ENCODE results near the gene ABITRAM.
"Not testable (repeated sequence)": the region's sequence is repeated elsewhere in the genome, so short reads cannot be mapped to it uniquely, and the experiment has no call there.

The ABITRAM gene, protein sequence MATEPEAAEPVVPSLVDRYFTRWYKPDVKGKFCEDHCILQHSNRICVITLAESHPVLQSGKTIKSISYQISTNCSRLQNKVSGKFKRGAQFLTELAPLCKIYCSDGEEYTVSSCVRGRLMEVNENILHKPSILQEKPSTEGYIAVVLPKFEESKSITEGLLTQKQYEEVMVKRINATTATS

DNA sequence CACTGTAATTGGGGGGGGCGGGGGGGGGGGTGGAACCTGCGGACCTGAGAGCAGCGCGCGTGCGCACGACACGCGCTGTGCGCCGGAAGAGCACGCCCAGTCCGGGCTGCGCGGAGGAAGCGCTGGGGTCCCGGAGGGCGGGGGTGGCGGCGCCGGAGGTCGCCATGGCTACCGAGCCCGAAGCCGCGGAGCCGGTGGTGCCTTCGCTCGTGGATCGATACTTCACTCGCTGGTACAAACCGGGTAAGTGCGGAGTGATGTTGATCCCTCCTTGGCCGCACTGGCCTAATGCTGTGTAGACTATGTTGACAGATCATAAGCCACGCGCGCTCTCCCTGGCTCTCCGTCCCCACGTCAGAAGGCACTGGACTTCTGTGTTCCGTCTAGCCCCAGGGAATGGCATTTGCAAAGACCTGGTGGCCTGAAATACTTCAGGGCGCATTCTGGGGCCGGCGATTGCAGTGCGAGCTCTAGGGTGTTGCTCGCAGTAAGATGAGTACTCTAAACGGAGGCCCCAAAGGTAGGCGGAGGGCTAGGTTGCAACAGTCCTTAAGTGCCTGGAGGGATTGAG is at the start of gene ABITRAM:
Gene ABITRAM (plus strand): TSS at position 78 of the 571 bp plus-strand sequence. CDS start 87 bp downstream, at position 165.
- in situ Hi-C loops (cut with MboI; ENCODE audit: low sequenced_read_pairs), result no loop called here

DNA sequence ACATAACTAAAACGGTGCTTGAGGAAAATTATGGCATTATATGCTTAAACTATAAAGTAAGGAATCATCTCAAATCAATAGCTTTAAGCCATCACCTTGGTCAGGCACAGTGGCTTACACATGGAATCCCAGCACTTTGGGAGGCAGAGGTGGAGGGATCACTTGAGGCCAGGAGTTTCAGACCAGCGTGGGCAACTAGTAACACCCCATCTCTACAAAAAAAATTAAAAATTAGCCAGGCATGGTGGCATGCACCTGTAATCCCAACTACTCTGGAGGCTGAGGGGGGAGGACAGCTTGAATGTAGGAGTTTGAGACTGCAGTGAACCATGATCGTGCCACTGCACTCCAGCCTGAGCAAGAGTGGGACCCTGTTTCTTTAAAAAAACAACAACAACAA is 49.5 kb upstream of the ABITRAM start:
- in situ Hi-C loops (cut with MboI; ENCODE audit: low sequenced_read_pairs), result no loop called here

DNA sequence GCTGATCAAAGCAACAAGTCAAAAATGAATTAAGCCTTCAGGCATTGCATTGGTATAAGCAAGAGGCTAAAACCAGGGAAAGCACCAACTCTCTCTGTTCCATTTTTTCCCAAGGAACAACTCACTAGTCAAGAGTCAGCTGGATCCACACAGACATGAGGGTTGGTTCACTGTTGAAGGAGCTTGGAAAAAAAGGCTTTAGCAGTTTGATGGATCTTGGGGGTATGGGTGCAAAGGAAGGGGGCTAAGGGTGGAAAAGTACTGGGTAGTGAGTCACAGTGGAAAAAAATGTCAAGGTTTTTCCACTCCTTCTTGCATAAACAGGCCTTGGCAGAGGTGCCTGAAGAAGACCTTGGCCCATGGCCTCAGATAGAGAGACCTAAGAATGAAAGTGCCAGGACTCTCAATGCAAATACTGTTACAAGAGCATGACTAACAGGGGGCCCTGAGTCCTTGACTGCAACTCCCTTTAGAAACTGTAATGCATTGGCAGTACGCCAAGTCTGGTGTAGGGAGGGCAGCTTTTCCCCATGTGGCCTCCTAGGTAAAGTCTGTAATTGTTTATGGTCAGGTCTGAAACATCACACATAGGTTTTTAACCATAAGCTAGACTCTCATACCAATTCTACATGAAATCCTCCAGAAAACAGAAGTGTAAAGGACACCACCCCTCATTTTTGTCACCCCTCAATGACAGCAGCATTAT is 48.4 kb upstream of the ABITRAM start:
- in situ Hi-C loops (cut with MboI; ENCODE audit: low sequenced_read_pairs), result no loop called here

DNA sequence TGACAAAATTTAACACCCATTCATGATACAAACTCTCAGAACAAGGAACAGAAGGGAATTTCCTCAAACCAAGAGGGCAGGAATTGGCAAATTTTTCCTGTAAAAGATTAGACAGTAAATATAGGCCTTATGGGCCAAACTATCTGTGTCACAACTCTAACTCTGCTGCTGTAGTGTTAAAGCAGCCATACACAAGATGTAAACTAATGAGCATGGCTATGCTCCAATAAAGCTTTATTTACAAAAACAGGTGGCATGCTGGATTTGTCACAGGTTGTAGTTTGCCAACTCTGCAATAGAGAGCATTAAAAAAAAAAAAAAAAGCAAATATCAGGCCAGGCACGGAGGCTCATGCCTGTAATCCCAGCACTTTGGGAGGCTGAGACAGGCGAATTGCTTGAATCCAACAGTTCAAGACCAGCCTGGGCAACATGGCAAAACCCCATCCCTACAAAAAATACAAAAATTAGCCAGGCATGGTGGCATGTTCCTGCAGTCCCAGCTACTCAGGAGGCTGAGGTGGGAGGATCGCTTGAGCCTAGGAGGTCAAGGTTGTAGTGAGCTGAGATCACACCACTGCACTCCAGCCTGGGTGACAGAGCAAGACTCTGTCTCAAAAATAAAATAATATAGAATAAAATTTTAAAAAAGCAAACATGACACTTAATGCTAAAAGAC is 47.5 kb upstream of the ABITRAM start:
- in situ Hi-C loops (cut with MboI; ENCODE audit: low sequenced_read_pairs), result not testable (repeated sequence)

DNA sequence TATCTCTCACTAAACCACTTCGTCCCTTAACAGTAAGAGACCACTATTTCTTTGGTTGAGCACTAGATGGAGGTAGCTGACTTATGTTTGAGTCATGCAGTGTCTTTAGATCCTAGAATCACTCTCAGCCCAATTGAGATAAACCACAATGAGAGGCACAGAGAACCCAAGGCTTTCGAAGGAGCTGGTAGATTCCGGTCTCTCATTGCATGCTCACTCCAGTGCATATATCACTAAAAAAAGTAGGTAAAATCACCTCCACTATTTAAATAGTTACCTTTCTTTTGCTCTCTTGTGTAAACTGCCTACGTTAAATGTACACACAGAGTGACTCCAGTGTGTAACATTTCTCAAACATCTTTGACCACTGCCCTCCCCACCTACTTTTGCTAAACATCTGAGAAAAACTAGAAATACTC is 44.5 kb upstream of the ABITRAM start:
- in situ Hi-C loops (cut with MboI; ENCODE audit: low sequenced_read_pairs), result no loop called here

DNA sequence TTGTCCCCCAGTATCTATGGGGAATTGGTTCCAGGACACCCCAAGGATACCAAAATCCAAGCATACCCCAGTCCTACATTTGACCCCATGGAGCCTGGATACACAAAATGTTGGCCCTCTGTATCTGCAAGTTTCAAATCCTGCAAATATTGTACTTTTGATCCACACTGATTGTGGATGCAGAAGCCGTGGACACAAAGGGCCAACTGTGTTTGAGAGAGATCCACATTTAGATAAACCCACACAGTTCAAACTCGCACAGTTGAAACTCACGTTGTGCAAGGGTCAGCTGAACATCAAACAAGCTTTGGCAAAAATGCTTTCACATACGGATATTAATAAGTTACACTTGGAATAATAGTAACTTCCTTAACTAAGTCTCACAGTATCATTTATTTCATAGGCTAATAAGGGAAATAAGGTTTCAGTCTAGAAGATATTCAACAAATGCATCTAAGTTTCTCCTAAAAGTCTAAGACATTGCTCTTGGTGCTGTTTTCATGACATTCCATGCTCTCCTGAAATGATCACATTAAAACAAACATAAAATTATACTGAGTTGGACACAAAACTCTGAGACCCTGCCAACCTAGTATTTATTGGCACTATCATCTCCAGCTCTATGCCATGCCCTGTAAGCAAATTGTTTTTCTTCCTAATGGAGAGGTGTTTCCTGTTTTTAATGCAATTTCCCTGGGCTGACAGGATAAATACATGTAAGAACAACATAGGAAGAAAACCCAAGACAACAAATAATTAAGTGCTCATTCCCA is 39.8 kb upstream of the ABITRAM start:
- in situ Hi-C loops (cut with MboI; ENCODE audit: low sequenced_read_pairs), result no loop called here

DNA sequence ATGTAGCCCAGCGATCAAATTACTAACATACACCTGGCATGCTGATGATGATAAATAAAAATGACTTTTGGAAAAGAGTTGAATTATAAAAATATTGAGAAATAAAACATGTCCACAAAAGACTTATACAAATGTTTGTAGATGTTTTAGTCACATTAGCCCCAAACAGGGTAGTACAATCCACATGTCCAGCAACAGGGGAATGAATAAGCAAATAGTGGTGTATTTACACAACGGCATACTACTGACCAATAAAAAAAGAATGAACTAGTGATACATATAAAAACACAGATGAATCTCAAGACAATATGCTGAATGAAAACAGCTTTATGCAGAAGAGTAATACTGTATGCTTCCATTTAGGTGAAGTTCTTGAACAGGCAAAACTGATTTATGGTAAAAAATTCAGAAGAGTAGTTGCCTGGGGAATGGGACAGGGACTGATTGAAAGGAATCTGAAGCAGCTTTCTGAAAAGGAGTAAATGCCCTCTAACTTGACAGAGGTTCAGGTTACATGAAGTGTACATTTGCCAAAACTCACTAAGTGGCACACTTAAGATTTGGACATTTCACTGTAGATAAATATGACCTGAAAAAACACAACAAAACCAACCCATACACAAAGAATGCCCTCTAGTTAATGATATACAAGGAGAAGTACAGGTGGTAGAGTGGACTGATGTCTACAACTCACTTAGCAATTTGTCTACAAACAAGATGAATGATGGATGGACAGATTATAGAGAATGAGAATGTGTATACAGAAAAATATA is 36.7 kb upstream of the ABITRAM start:
- in situ Hi-C loops (cut with MboI; ENCODE audit: low sequenced_read_pairs), result no loop called here

DNA sequence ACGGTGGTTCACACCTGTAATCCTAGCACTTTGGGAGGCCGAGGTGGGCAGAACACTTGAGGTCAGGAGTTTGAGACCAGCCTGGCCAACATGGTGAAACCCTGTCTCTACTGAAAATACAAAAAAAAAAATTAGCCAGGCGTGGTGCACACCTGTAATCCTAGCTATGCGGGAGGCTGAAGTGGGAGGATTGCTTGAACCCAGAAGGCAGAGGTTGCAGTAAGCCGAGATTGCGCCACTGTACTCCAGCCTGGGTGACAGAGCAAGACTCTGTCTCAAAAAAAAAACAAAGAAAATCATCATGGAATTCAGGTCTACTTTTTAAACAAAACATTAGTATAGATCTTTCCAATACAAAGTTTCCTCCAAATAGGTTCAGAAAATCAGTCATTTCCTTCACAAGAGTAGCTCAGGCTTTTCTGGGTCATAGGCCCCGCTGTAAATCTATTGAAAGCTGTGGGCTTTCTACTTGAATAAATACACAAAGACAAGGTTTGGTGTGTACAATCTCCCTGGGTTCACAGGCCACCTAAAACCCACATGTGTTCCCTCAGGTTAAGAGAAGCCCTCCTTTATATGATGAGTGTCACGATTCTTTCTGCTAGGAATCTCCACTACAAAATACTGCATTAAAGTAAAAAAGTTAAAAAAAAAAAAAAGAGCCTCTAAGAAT is 35.0 kb upstream of the ABITRAM start:
- in situ Hi-C loops (cut with MboI; ENCODE audit: low sequenced_read_pairs), result not testable (repeated sequence)

DNA sequence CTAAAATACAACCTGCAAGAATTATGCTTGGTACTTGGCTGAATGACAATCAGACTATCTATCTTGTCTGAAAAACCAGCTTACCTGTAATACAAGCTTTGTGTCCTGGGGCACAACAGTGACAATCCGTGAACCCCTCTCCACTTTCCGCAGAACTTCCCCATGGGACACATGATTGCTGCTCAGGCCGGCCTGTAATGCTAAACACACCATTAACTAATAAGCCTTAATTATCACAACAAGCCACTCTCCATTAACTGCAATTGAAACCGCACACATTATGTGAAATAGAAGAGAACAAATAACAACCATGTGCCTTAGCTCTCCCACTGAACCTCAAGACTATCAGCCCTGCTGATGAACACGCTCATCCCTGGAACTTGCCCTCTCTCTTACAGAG is 34.0 kb upstream of the ABITRAM start:
- in situ Hi-C loops (cut with MboI; ENCODE audit: low sequenced_read_pairs), result no loop called here

DNA sequence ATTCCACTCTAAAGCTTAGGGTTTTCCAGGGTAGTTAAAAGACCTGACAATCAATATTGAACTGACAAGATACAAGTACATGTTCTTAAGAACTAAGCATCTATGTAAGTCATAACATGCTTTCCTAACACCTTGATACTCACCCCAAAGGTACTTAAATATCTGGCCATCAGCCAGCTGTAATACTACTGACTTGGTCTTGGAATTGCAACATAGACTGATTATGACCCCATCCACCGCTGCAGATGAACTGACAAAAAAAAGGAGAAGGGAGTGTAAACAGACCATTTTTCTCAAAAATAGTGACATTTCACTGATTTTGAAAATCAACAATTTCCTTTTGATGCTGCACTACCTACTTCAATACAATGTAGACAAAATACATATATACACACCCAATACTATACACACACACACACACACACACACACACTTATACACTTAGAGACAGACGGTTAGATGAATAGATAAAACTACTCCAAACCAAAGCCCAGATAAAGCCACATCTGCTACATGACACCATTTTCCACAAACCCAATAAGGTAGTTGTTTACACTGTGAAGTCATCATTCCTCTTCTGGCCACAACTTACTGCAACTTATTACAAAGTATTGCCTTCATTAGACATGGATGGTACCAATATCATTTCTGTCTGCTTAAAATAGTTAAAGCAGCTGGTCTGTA is 30.6 kb upstream of the ABITRAM start:
- in situ Hi-C loops (cut with MboI; ENCODE audit: low sequenced_read_pairs), result no loop called here

DNA sequence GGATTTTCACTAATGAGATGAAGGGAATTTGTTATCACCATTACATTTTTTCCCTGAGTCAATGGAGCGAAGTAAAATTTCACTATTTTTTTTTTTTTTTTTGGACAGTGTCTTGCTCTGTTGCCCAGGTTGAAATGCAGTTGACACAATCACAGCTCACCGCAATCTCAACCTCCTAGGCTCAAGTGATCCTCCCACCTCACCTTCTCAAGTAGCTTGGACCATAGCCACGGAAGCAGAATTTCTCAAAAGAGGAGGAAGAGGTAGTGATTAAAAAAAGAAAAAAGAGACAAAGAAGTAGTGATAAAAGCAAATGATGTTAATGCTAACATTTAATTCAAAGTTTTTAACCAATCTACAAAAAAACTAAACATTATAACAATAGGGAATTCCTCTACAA is 30.0 kb upstream of the ABITRAM start:
- in situ Hi-C loops (cut with MboI; ENCODE audit: low sequenced_read_pairs), result no loop called here

DNA sequence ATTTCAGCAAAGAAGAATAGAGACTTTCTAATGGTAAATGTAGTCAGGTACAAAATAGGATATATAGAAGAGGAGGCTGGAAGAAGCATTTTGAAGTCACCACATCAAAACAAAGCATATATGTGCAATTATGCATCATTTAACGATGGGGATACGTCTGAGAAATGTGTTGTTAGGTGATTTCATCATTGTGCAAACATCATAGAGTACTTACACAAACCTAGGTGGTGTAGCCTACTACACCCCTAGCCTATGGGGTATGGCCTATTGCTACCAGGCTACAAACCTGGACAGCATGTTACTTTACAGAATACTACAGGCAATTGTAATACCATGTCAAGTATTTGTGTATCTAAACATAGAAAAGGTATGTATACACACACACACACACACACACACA is 28.7 kb upstream of the ABITRAM start:
- in situ Hi-C loops (cut with MboI; ENCODE audit: low sequenced_read_pairs), result no loop called here

DNA sequence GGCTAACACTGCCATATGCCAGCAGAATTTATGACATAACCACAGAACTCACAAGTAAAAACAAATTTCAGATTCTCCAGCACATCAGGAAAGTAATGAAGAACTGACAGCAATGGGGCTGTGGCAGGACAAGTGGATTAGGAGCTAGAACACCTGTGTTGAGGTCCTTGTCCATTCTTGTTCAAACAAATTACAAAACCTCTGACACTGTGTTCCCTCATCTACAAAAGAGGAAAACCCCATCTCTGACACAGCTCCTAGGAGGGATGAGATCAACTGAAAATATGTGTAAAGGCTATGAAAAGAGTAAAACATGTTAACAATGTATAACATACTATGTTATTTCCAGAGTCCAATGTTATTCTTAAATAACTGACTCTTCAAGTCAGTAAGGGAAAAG is 23.8 kb upstream of the ABITRAM start:
- in situ Hi-C loops (cut with MboI; ENCODE audit: low sequenced_read_pairs), result no loop called here

DNA sequence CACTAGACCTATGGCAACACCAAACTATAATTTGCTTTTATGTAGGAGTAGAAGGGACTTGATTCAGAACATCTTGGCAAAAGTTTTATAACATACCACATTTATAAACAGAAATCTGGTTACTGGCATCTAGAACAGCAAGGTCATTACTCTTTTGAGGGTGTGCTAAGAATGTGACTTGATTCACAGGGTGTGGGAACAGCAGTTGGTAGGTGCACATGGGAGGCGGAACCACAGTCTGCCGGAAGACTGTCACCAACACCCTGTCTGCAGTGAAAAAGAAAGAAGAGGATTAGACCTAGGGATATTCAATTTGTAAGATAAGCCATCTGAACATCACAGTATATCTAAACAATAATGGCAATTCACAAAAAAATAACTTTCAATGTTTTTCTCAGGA is 23.3 kb upstream of the ABITRAM start:
- in situ Hi-C loops (cut with MboI; ENCODE audit: low sequenced_read_pairs), result no loop called here

DNA sequence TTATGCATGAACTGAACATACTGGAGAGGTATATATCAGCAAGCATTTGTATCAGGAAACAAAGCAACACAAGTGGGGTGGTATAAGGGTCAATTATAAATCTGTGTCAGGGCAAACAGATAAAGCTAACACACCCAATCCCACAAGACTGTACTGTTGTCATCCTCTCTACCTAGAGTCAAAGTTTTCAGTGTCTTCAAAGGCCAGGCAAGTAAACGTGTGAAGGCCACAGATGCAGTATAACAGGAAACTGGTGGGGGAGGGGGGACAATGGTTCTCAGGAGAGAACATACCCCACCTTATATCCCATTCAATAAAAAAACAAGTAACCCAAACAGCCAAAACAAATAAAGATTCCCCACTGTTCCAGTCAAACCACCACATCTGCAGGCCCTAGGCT is 22.4 kb upstream of the ABITRAM start:
- in situ Hi-C loops (cut with MboI; ENCODE audit: low sequenced_read_pairs), result no loop called here

DNA sequence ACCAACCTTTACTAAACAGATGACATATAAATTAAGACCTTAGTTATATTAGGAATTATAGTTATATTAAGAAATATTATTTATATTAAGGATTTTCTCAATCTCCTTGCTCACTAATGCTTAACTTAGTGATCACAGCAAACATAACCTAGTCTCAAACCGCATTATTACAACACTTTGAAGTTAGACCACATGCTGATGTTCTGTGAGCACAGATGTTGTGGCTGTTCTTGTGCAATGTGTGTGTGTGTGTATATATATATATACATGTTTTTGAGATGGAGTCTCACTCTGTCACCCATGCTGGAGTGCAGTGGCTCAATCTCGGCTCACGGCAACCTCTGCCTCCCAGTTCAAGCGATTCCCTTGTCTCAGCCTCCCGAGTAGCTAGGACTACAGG is 20.8 kb upstream of the ABITRAM start:
- in situ Hi-C loops (cut with MboI; ENCODE audit: low sequenced_read_pairs), result no loop called here

DNA sequence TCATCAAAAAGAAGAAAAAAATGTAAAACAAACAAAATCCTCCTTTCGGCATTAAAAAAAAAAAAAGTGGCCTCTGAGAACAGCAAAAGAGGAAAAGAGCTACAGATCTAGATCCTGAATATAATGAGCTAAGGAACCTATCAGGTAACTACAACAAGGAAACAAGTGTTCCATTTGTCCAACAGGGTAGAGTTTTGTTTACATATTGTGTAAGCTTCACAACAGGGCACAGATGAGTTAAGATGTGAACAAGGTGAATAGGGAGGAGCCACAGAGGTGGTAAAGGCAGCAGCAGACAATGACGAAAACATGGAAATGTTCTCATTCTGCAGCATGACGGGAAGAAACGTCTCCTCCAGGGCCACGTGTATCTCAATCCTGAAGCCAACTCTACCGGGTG is 14.7 kb upstream of the ABITRAM start:
- in situ Hi-C loops (cut with MboI; ENCODE audit: low sequenced_read_pairs), result no loop called here

DNA sequence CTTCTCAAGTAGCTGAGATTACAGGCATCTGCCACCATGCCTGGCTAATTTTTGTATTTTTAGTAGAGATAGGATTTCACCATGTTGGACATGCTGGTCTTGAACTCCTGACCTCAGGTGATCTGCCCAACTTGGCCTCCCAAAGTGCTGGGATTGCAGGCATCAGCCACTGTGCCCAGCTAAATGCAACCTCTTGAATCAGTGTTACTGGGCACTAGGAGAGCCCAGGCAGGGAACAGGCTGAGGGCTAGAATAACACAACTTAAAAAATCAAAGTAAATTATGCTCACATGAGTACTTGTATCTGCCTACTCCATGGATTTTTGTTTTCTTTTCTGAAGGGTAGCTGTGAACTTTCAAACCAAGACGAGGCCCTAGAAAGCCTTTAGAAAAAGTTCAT is 13.8 kb upstream of the ABITRAM start:
- in situ Hi-C loops (cut with MboI; ENCODE audit: low sequenced_read_pairs), result not testable (repeated sequence)

DNA sequence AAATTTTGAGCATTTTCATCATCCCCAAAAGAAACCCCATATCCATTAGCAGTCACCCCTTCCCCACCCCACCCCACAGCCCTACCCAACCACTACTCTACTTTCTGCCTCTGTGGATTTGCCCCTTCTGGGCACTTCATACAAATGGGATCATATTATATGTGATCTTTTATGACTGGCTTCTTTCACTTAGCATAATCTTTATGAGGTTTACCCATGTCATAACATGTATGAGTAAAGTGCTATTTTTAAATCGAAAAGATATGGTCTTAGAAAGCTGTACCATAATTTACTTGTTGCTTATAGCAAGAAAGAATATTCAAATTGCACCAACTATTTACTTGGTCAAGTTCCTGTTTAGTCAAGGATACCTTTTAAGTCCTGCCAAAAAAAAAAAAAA is 13.0 kb upstream of the ABITRAM start:
- in situ Hi-C loops (cut with MboI; ENCODE audit: low sequenced_read_pairs), result no loop called here

All from HL-60/S4 (cell line).